Measurements from ENCODE around the gene ACRBP. TPM values are rescaled to one million over a fixed set of nuclear protein-coding genes. Genes with fewer than 3 reads are reported as not detected.

Gene ACRBP
- total RNA-seq (1 to 10 TPM; 1.0 to 2.1 (median 1.1) TPM), polyA plus RNA-seq (0.50 TPM)
- long read RNA-seq, donor 1, partial matches to known transcripts: 1 of 1 reads
- long read RNA-seq, donor 1, other reads (novel, unspliced or antisense): 0 of 1 reads
- long read RNA-seq, donor 2: 0 reads
- long read RNA-seq, donor 3: 0 reads
- long read RNA-seq, donor 4, partial matches to known transcripts: 0 of 1 reads
- long read RNA-seq, donor 4, other reads (novel, unspliced or antisense): 1 of 1 reads

GRCh38 chr12:6647083-6647604 lies at the start of gene ACRBP:
ACRBP (minus strand) TSS chr12:6647432; CDS start chr12:6647366, 66 bp downstream.
- peak; percentile 84 to 96 (median 93) for DNase-seq
- Histone ChIP-seq H3K27me3 (ENCODE audit: control insufficient read depth, insufficient read depth) (no peaks in the 10 kb centered on the region), H3K9me3 (ENCODE audit: control insufficient read depth, low read length) (no peaks in the 10 kb centered on the region), H3K4me3 (ENCODE audit: low read length) (peak within 1 kb of the TSS; percentile 74), H3K27ac (ENCODE audit: low read length) (peak within 1 kb of the TSS; percentile 21), H3K4me1 (ENCODE audit: control insufficient read depth, insufficient read depth, low read length) (no peaks in the 10 kb centered on the region)
- ATAC-seq: peak; percentile 96 to 97
- WGBS: 4% methylated on average over 38 of the region's 38 CpGs
- intact Hi-C loops (cut with DNase I): no loop called here

GRCh38 chr12:6695313-6696045 lies 48.2 kb upstream of the ACRBP start:
- H3K27ac ChIP-seq (ENCODE audit: low read length): no peak overlapping the region
- H3K4me3 ChIP-seq (ENCODE audit: low read length): no peak overlapping the region
- H3K4me1 ChIP-seq (ENCODE audit: control insufficient read depth, insufficient read depth, low read length): no peaks in the 10 kb centered on the region
- WGBS: 77% methylated on average over 11 of the region's 11 CpGs
- peak in 1 of 3 donors; percentile 51 for DNase-seq
- no peaks in the 10 kb centered on the region for H3K9me3 ChIP-seq (ENCODE audit: control insufficient read depth, low read length)
- intact Hi-C loops (cut with DNase I): loop anchor here in 1 of 4 donors (10.0 kb wide), 1 partner anchor 81 kb away; no protein-coding TSS in a partner anchor
- ATAC-seq: peak in 1 of 2 donors; percentile 3
- no peaks in the 10 kb centered on the region for H3K27me3 ChIP-seq (ENCODE audit: control insufficient read depth, insufficient read depth)

GRCh38 chr12:6694701-6695100 lies 47.5 kb upstream of the ACRBP start:
- ATAC-seq (no peak), DNase-seq (no peak)
- Histone ChIP-seq H3K4me3 (ENCODE audit: low read length) (no peak overlapping the region), H3K27ac (ENCODE audit: low read length) (no peak overlapping the region), H3K9me3 (ENCODE audit: control insufficient read depth, low read length) (no peaks in the 10 kb centered on the region), H3K27me3 (ENCODE audit: control insufficient read depth, insufficient read depth) (no peaks in the 10 kb centered on the region), H3K4me1 (ENCODE audit: control insufficient read depth, insufficient read depth, low read length) (no peaks in the 10 kb centered on the region)
- 81% methylated on average over 9 of the region's 9 CpGs for WGBS
- intact Hi-C loops (cut with DNase I): loop anchor here in 1 of 4 donors (10.0 kb wide), 1 partner anchor 80 kb away; no protein-coding TSS in a partner anchor

- Histone ChIP-seq H3K4me3 (ENCODE audit: low read length) (no peak overlapping the region), H3K27ac (ENCODE audit: low read length) (no peak overlapping the region), H3K4me1 (ENCODE audit: control insufficient read depth, insufficient read depth, low read length) (no peaks in the 10 kb centered on the region), H3K9me3 (ENCODE audit: control insufficient read depth, low read length) (no peaks in the 10 kb centered on the region), H3K27me3 (ENCODE audit: control insufficient read depth, insufficient read depth) (no peaks in the 10 kb centered on the region)
- WGBS: 67% methylated on average over 4 of the region's 4 CpGs
- intact Hi-C loops (cut with DNase I): loop anchor here in 1 of 4 donors (10.0 kb wide), 1 partner anchor 79 kb away; no protein-coding TSS in a partner anchor
- DNase-seq: no peak
- no peak for ATAC-seq
These were observed 46.7 kb upstream of the ACRBP start for GRCh38 chr12:6693832-6694355.

- H3K27ac ChIP-seq (ENCODE audit: low read length): no peak overlapping the region
- H3K4me3 ChIP-seq (ENCODE audit: low read length): no peak overlapping the region
- no peaks in the 10 kb centered on the region for H3K4me1 ChIP-seq (ENCODE audit: control insufficient read depth, insufficient read depth, low read length)
- intact Hi-C loops (cut with DNase I): loop anchor here in 1 of 4 donors (10.0 kb wide), 1 partner anchor 78 kb away; no protein-coding TSS in a partner anchor
- H3K9me3 ChIP-seq (ENCODE audit: control insufficient read depth, low read length): no peaks in the 10 kb centered on the region
- WGBS: 51% methylated on average over 2 of the region's 2 CpGs
- DNase-seq (no peak), ATAC-seq (no peak)
- no peaks in the 10 kb centered on the region for H3K27me3 ChIP-seq (ENCODE audit: control insufficient read depth, insufficient read depth)
These were observed 45.7 kb upstream of the ACRBP start for GRCh38 chr12:6692888-6693287.

- H3K9me3 ChIP-seq (ENCODE audit: control insufficient read depth, low read length): no peaks in the 10 kb centered on the region
- intact Hi-C loops (cut with DNase I): loop anchor here in 1 of 4 donors (10.0 kb wide), 1 partner anchor 77 kb away; no protein-coding TSS in a partner anchor
- WGBS: 69% methylated on average over 4 of the region's 4 CpGs
- no peak overlapping the region for H3K27ac ChIP-seq (ENCODE audit: low read length)
- H3K27me3 ChIP-seq (ENCODE audit: control insufficient read depth, insufficient read depth): no peaks in the 10 kb centered on the region
- H3K4me1 ChIP-seq (ENCODE audit: control insufficient read depth, insufficient read depth, low read length): no peaks in the 10 kb centered on the region
- no peak for DNase-seq
- H3K4me3 ChIP-seq (ENCODE audit: low read length): no peak overlapping the region
- ATAC-seq: no peak
These were observed 44.2 kb upstream of the ACRBP start for GRCh38 chr12:6691473-6691872.

GRCh38 chr12:6688999-6689882 lies 42.0 kb upstream of the ACRBP start, which contains the start of gene ZNF384:
ZNF384 (minus strand) TSS chr12:6689375; CDS start chr12:6679520, 9,855 bp downstream.
- under 1% methylated on average over 72 of the region's 72 CpGs for WGBS
- Histone ChIP-seq H3K4me1 (ENCODE audit: control insufficient read depth, insufficient read depth, low read length) (no peaks in the 10 kb centered on the region), H3K9me3 (ENCODE audit: control insufficient read depth, low read length) (no peaks in the 10 kb centered on the region), H3K27me3 (ENCODE audit: control insufficient read depth, insufficient read depth) (no peaks in the 10 kb centered on the region), H3K4me3 (ENCODE audit: low read length) (peak within 1 kb of the TSS; percentile 92), H3K27ac (ENCODE audit: low read length) (peak within 1 kb of the TSS; percentile 98)
- peak; percentile 97 to 98 (median 98) for DNase-seq
- intact Hi-C loops (cut with DNase I): loop anchor here in 2 of 4 donors (2.0 to 10.0 kb wide), 2 partner anchors 26 to 74 kb away; partner anchors contain the start of gene ING4 (in 1 of the 2)
- peak; percentile 94 for ATAC-seq

- ATAC-seq (peak in 1 of 2 donors; percentile 0), DNase-seq (peak; percentile 61 to 78 (median 77))
- under 1% methylated on average over 13 of the region's 13 CpGs for WGBS
- Histone ChIP-seq H3K27me3 (ENCODE audit: control insufficient read depth, insufficient read depth) (no peaks in the 10 kb centered on the region), H3K4me3 (ENCODE audit: low read length) (peak overlapping the region; percentile 92), H3K27ac (ENCODE audit: low read length) (peak overlapping the region; percentile 98), H3K4me1 (ENCODE audit: control insufficient read depth, insufficient read depth, low read length) (no peaks in the 10 kb centered on the region), H3K9me3 (ENCODE audit: control insufficient read depth, low read length) (no peaks in the 10 kb centered on the region)
- intact Hi-C loops (cut with DNase I): loop anchor here in 2 of 4 donors (2.0 to 10.0 kb wide), 2 partner anchors 26 to 74 kb away; partner anchors contain the start of gene ING4 (in 1 of the 2)
These were observed 41.3 kb upstream of the ACRBP start for GRCh38 chr12:6688543-6688998.

- ATAC-seq (no peak), DNase-seq (no peak)
- H3K27ac ChIP-seq (ENCODE audit: low read length): no peak overlapping the region
- WGBS: 61% methylated on average over 3 of the region's 3 CpGs
- H3K4me3 ChIP-seq (ENCODE audit: low read length): no peak overlapping the region
- H3K27me3 ChIP-seq (ENCODE audit: control insufficient read depth, insufficient read depth): no peaks in the 10 kb centered on the region
- intact Hi-C loops (cut with DNase I): loop anchor here in 1 of 4 donors (10.0 kb wide), 1 partner anchor 71 kb away; no protein-coding TSS in a partner anchor
- H3K9me3 ChIP-seq (ENCODE audit: control insufficient read depth, low read length): no peaks in the 10 kb centered on the region
- no peaks in the 10 kb centered on the region for H3K4me1 ChIP-seq (ENCODE audit: control insufficient read depth, insufficient read depth, low read length)
These were observed 38.6 kb upstream of the ACRBP start for GRCh38 chr12:6685814-6686213.

GRCh38 chr12:6684609-6685008 lies 37.4 kb upstream of the ACRBP start:
- ATAC-seq (no peak), DNase-seq (no peak)
- H3K4me3 ChIP-seq (ENCODE audit: low read length): no peak overlapping the region
- WGBS: 64% methylated on average over 6 of the region's 6 CpGs
- no peaks in the 10 kb centered on the region for H3K27me3 ChIP-seq (ENCODE audit: control insufficient read depth, insufficient read depth)
- H3K27ac ChIP-seq (ENCODE audit: low read length): no peak overlapping the region
- intact Hi-C loops (cut with DNase I): loop anchor here in 1 of 4 donors (10.0 kb wide), 1 partner anchor 70 kb away; no protein-coding TSS in a partner anchor
- H3K4me1 ChIP-seq (ENCODE audit: control insufficient read depth, insufficient read depth, low read length): no peaks in the 10 kb centered on the region
- H3K9me3 ChIP-seq (ENCODE audit: control insufficient read depth, low read length): no peaks in the 10 kb centered on the region

Data from right cardiac atrium (tissue), 5 donors.